Glutamatergic neuron (in vitro differentiated cells): ENCODE measurements around the gene TCERG1L. TPM values are rescaled to one million over a fixed set of nuclear protein-coding genes. Genes with fewer than 3 reads are reported as not detected.

Experiments used
- DNase-seq: peaks from one replicate; pipeline ENCODE4 v3.0.0; 2022
- H3K27ac Mint-ChIP-seq: one replicate; pipeline ENCODE4 v1.8.0; 2020; ENCODE audit warnings: mild to moderate bottlenecking, mixed read lengths, inconsistent platforms; ENCODE audit not compliant: unreplicated experiment
- H3K27me3 Mint-ChIP-seq: one replicate; pipeline ENCODE4 v1.8.0; 2020; ENCODE audit warnings: mild to moderate bottlenecking, moderate library complexity, mixed read lengths, inconsistent platforms; ENCODE audit not compliant: unreplicated experiment
- H3K36me3 Mint-ChIP-seq: one replicate; pipeline ENCODE4 v1.8.0; 2020; ENCODE audit warnings: mild to moderate bottlenecking, mixed read lengths, inconsistent platforms; ENCODE audit not compliant: unreplicated experiment
- H3K4me1 Mint-ChIP-seq: one replicate; pipeline ENCODE4 v1.8.0; 2020; ENCODE audit warnings: mild to moderate bottlenecking, low read depth, mixed read lengths, inconsistent platforms; ENCODE audit not compliant: unreplicated experiment
- H3K4me3 Mint-ChIP-seq: one replicate; pipeline ENCODE4 v1.8.0; 2020; ENCODE audit warnings: mild to moderate bottlenecking, mixed read lengths, inconsistent platforms; ENCODE audit not compliant: unreplicated experiment
- H3K9me3 Mint-ChIP-seq: one replicate; pipeline ENCODE4 v1.8.0; 2020; ENCODE audit warnings: mild to moderate bottlenecking, moderate library complexity, mixed read lengths, inconsistent platforms; ENCODE audit not compliant: unreplicated experiment
- CTCF ChIP-seq: fragments of 200-600 bp; sonication (generic); IDR thresholded peaks from one replicate; pipeline ENCODE4 v1.5.0; 2021; ENCODE audit not compliant: partially characterized antibody, unreplicated experiment
- total RNA-seq: library from RNA; stranded (reverse); fragmentation: NEBNext Ultra II Directional; extraction: Animal tissue kit (Norgen Biotek cat#: 25700); gene quantifications from one replicate; pipeline ENCODE4 v1.2.1, GENCODE V29; 2021; ENCODE audit not compliant: unreplicated experiment

TCERG1L gene
- total RNA-seq, 1 donor from 2014 or later = 2.2 TPM

DNA sequence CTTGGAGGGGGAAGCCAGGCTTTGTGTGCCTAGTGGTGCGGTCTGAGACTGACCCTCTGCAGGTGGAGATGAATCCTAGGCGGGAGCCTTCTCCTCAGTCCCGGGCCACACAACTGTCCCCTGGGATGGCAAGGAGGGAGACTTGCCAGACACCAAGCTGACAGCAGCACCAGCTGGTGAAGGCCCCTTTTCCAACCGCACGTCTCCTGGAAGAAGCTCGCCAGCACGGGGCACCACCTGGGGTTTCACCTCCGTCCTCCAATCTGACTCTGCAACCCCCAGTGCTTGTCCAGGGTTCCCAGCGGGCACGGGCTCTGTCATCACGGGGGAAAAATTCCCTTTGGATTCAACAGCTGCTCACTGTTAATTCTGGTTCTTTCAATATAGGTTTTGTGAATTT, 34.2 kb upstream of the TCERG1L start:
- no peak overlapping the region for H3K4me3 Mint-ChIP-seq
- no peak for DNase-seq
- no peak for TF ChIP-seq CTCF
- H3K27ac Mint-ChIP-seq = no peak overlapping the region
- peaks cover 5% of the 10 kb centered on the region for H3K27me3 Mint-ChIP-seq
- no peaks in the 10 kb centered on the region for H3K36me3 Mint-ChIP-seq
- peaks cover 7% of the 10 kb centered on the region for H3K9me3 Mint-ChIP-seq
- H3K4me1 Mint-ChIP-seq = no peaks in the 10 kb centered on the region

- H3K9me3 Mint-ChIP-seq = peaks cover 7% of the 10 kb centered on the region
- no peaks in the 10 kb centered on the region for H3K36me3 Mint-ChIP-seq
- DNase-seq = no peak
- H3K4me3 Mint-ChIP-seq = no peak overlapping the region
- TF ChIP-seq CTCF = no peak
- H3K27me3 Mint-ChIP-seq = peaks cover 4% of the 10 kb centered on the region
- no peak overlapping the region for H3K27ac Mint-ChIP-seq
- H3K4me1 Mint-ChIP-seq = no peaks in the 10 kb centered on the region
Observed at GRCh38 chr10:131344747-131345146, 33.2 kb upstream of the TCERG1L start.

GRCh38 chr10:131337741-131338140, 26.2 kb upstream of the TCERG1L start:
- H3K4me1 Mint-ChIP-seq = no peaks in the 10 kb centered on the region
- DNase-seq = no peak
- H3K4me3 Mint-ChIP-seq = no peak overlapping the region
- TF ChIP-seq CTCF = no peak
- H3K27me3 Mint-ChIP-seq = no peaks in the 10 kb centered on the region
- H3K9me3 Mint-ChIP-seq = peaks cover 7% of the 10 kb centered on the region
- no peak overlapping the region for H3K27ac Mint-ChIP-seq
- H3K36me3 Mint-ChIP-seq = peaks cover 5% of the 10 kb centered on the region

GRCh38 chr10:131332821-131333220, 21.3 kb upstream of the TCERG1L start:
- Mint-ChIP-seq H3K27ac (no peak overlapping the region), H3K4me1 (no peaks in the 10 kb centered on the region), H3K27me3 (no peaks in the 10 kb centered on the region), H3K4me3 (no peak overlapping the region), H3K36me3 (no peaks in the 10 kb centered on the region), H3K9me3 (peaks cover 2% of the 10 kb centered on the region)
- DNase-seq = no peak
- TF ChIP-seq CTCF = no peak

DNA sequence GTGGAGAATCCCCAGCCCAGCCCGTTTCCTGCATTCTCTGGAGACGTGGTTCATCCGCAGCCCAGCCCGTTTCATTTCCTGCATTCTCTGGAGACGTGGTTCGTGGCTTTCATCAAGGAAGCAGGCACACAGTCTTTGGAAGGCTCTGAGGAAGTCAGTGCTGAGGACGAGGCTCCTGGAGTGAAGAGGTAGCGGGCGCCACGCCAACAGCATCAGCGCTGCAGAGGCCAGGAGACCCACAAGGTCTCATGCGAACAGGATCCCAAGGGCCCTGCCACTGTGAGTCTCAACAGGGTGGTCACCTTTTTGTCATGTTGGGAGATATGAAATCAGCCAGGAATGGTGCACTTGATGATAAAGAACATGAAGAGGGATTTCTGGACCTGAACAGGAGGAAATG, 12.4 kb upstream of the TCERG1L start:
- H3K9me3 Mint-ChIP-seq = peaks cover 6% of the 10 kb centered on the region
- H3K4me3 Mint-ChIP-seq = no peak overlapping the region
- no peaks in the 10 kb centered on the region for H3K4me1 Mint-ChIP-seq
- H3K36me3 Mint-ChIP-seq = peaks cover 10% of the 10 kb centered on the region
- H3K27me3 Mint-ChIP-seq = peaks cover 2% of the 10 kb centered on the region
- H3K27ac Mint-ChIP-seq = no peak overlapping the region
- DNase-seq = no peak
- TF ChIP-seq CTCF = no peak
